D721Med (cell line): ENCODE measurements around the gene PIGL.
"Not testable (repeated sequence)": the region's sequence is repeated elsewhere in the genome, so short reads cannot be mapped to it uniquely, and the experiment has no call there.

Source experiments
- DNase-seq: peaks from one replicate; pipeline ENCODE4 v3.0.0; 2011; ENCODE audit warnings: low spot score; ENCODE audit not compliant: insufficient read length
- FAIRE-seq: peaks from 2 replicates; lab custom pipeline; 2011; peaks lifted over from hg19 to GRCh38; lab: Jason Lieb, UNC
- CTCF ChIP-seq: IDR thresholded peaks from 2 replicates; pipeline ENCODE4 v1.5.1; 2012; ENCODE audit warnings: mild to moderate bottlenecking, control low read depth; ENCODE audit not compliant: insufficient read depth; ENCODE audit errors: missing control alignments

The PIGL gene

GRCh38 chr17:16287563-16288027, 70.6 kb downstream of the PIGL start:
- DNase-seq = no peak
- FAIRE-seq = no peak
- TF ChIP-seq CTCF = no peak

- no peak for TF ChIP-seq CTCF
- no peak for FAIRE-seq
Observed at GRCh38 chr17:16288860-16289571, 72.0 kb downstream of the PIGL start.

GRCh38 chr17:16293931-16294330, 76.9 kb downstream of the PIGL start:
- FAIRE-seq (no peak), DNase-seq (no peak)
- no peak for TF ChIP-seq CTCF

More at GRCh38 chr17:16288860-16289571, 72.0 kb downstream of the PIGL start:
- DNase-seq = no peak

DNA sequence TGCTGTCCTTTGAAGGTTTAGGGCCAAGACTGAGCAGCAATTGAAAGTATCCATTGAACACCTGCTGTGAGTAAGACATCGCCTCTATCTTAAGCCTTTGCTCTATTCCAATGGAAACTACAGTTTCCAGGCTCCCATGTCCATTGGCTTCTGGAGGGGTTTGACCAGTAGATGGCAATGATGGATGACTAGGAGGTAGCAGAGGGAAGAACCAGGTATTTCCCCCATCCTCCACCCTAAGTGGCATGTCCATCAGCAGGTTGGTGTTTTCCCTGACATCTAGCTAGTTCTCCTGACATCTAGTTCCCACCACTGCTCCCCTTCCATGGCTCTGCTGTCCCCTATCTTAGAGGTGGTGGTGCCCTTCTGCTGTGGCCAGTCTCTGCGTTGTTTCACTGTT, 77.5 kb downstream of the PIGL start:
- no peak for TF ChIP-seq CTCF
- FAIRE-seq (no peak), DNase-seq (no peak)

DNA sequence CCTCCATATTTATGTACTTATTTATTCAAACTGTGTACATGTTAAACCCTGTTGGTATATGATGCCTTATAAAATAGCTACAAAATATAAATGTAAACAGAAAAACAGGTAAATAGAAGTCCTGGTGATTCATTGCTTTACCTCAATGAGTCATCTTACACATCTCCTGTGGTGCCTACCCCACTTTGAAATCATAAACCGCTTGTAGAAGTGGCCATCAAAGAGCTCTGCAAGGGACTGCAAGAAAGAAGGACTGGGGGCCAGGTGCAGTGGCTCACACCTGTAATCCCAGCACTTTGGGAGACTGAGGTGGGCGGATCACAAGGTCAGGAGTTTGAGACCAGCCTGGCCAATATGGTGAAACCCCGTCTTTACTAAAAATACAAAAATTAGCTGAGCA, 79.1 kb downstream of the PIGL start:
- FAIRE-seq, DNase-seq: not testable (repeated sequence)

DNA sequence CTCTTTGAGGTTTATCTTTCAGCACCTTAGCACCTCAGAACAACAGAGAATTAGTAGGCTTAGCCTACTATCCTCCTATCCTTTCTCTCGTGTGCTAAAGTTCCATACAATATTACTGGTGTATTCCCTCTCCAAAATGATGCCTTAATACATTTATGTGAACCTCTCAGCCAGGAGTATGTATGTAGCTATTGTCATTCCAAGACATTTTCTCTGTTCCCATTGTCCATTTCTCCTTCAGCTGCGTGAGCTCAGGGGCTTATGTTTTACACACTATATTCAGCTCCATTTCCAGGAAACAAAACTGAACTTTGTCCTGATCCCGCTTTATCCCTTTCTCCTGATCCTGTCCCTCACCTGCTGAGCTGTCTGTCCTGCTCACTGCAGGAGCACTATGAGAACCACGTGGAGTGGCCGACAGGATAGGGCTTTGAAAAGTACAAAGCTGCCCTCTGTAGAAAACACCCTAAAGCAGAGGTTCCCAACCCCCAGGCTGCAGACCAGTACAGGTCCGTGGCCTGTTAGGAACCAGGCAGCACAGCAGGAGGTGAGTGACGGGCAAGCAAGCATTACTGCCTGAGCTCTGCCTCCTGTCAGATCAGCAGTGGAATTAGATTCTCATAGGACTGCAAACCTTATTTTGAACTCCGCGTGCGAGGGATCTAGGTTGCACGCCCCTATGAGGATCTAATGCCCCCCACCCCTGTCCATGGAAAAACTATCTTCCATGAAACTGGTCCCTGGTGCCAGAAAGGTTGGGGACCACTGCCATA, 80.5 kb downstream of the PIGL start:
- no peak for TF ChIP-seq CTCF
- FAIRE-seq (no peak), DNase-seq (no peak)

GRCh38 chr17:16298140-16298662, 81.2 kb downstream of the PIGL start:
- DNase-seq = no peak
- TF ChIP-seq CTCF = no peak
- FAIRE-seq = no peak
